Transverse colon (tissue), 4 donors: ENCODE data around the gene SNTA1. TPM values are rescaled to one million over a fixed set of nuclear protein-coding genes. Genes with fewer than 3 reads are reported as not detected.
"Not testable (repeated sequence)": the region's sequence is repeated elsewhere in the genome, so short reads cannot be mapped to it uniquely, and the experiment has no call there.

Experiments
- DNase-seq: peaks from one replicate; pipeline ENCODE4 v3.0.0-alpha.2; 2019
- H3K27ac ChIP-seq, 4 donors: fragments of 200-600 bp; sonication (generic); 2 replicates each; pipeline ENCODE4 v1.5.1; 2016 to 2018; ENCODE audit warnings: inconsistent platforms in 4 of 4
- H3K27me3 ChIP-seq: fragments of 200-600 bp; sonication (generic); 2 replicates; pipeline ENCODE4 v1.5.1; 2017; ENCODE audit warnings: inconsistent platforms
- H3K36me3 ChIP-seq, 4 donors: fragments of 200-600 bp; sonication (generic); 2 replicates each; pipeline ENCODE4 v1.5.1; 2017 to 2019; ENCODE audit warnings: inconsistent platforms in 4 of 4
- H3K4me1 ChIP-seq, 4 donors: fragments of 200-600 bp; sonication (generic); 2 replicates each; pipeline ENCODE4 v1.5.1; 2017 to 2020; ENCODE audit warnings: inconsistent platforms in 4 of 4
- H3K4me3 ChIP-seq, 4 donors: fragments of 200-600 bp; sonication (generic); 1 replicate in 1 of 4; 2 replicates in 3 of 4; pipeline versions ENCODE4 v1.5.1 to v1.6.1; 2017 to 2019; ENCODE audit warnings: inconsistent platforms in 4 of 4
- H3K9me3 ChIP-seq, 2 donors: fragments of 200-600 bp; sonication (generic); 2 replicates each; pipeline ENCODE4 v1.5.1; 2017 to 2019; ENCODE audit warnings: inconsistent platforms in 2 of 2
- EP300 ChIP-seq: sonication (generic); formaldehyde crosslinking; IDR thresholded peaks from one replicate; pipeline ENCODE4 v1.6.1; 2017; ENCODE audit warnings: antibody characterized with exemption, low read depth
- POLR2A ChIP-seq: fragments of 450-650 bp; IDR thresholded peaks from one replicate; pipeline ENCODE4 v1.6.1; 2016; ENCODE audit warnings: antibody characterized with exemption, mild to moderate bottlenecking, moderate library complexity
- POLR2AphosphoS5 ChIP-seq, 3 donors: sonication (generic); formaldehyde crosslinking; IDR thresholded peaks; one replicate each; pipeline ENCODE4 v1.6.1; 2016; ENCODE audit warnings: antibody characterized with exemption in 3 of 3
- WGBS, 2 donors: methylation state at CpG; one replicate each; pipeline ENCODE4 v1.1.5; 2018; ENCODE audit warnings: low coverage in 1 of 2; 5-methylcytosine and 5-hydroxymethylcytosine counted together
- in situ Hi-C, 4 donors: fragments of 200-750 bp; cut with MboI; loops; one replicate each; pipeline versions ENCODE4 v1.15.0 to v1.15.1; 2017; ENCODE audit warnings: low sequenced_read_pairs in 3 of 4, low pct_ligation_motif_present in 1 of 4, low pct_unique_long_range_greater_than_20kb in 1 of 4
- intact Hi-C: fragments of 100-400 bp; cut with DNase I; formaldehyde crosslinking; loops from one replicate; pipeline ENCODE4 v1.15.1; 2023; ENCODE audit warnings: low total_unique reads
- total RNA-seq, 4 donors: library from RNA; depleted of rRNA; stranded (reverse); fragments of >200 nt; gene quantifications; one replicate each; pipeline ENCODE4 v1.1.0, GENCODE V29; 2016
- TF ChIP-seq, protein P1 (sequence below), 5 experiments: fragments of 200-600 bp in 3 of 5; fragments of 450-650 bp in 2 of 5; sonication (generic) in 3 of 5; IDR thresholded peaks; 1 replicate in 2 of 5; 2 replicates in 3 of 5; pipeline ENCODE4 v1.5.1; 2016 to 2017; ENCODE audit warnings: antibody characterized with exemption in 5 of 5, inconsistent platforms in 3 of 5, mild to moderate bottlenecking in 2 of 5, moderate library complexity in 1 of 5

The SNTA1 gene
- total RNA-seq, 4 donors from 2014 or later: 10.3 to 21.7 (median 14.5) TPM

DNA sequence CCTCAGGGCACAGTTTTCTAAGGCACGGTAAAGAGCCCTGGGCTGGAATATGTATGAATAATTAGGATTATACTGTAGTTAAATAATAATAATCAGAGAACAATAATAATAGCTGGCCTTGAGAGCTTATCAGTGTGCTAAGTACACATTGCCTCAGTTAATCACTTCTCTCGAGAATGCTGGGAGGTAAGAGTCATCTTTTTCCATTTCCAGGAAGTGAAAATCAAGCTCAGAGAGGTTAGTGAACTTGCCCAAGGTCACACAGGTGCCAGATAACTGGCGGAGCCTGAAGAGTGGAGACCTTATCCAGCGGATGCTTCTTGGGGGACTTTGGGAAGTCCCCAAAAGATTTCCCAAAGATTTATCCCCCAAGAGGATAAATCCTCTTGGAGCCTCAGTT is 26.9 kb upstream of the SNTA1 start:
- Histone ChIP-seq H3K36me3 (no peaks in the 10 kb centered on the region), H3K27me3 (no peaks in the 10 kb centered on the region), H3K4me3 (no peak overlapping the region), H3K4me1 (peaks cover 0 to 21% (median 9%) of the 10 kb centered on the region in 4 donors), H3K27ac (no peak overlapping the region), H3K9me3 (no peaks in the 10 kb centered on the region)
- in situ Hi-C loops (no loop called here), intact Hi-C loops (no loop called here)
- no peak for DNase-seq
- 77% methylated on average over 4 of the region's 4 CpGs; no CpG with 5 or more reads in 1 of the 2 donors for WGBS, 2 donors
- TF ChIP-seq POLR2A: no peak
- TF ChIP-seq EP300: no peak
- TF ChIP-seq, protein P1, sequence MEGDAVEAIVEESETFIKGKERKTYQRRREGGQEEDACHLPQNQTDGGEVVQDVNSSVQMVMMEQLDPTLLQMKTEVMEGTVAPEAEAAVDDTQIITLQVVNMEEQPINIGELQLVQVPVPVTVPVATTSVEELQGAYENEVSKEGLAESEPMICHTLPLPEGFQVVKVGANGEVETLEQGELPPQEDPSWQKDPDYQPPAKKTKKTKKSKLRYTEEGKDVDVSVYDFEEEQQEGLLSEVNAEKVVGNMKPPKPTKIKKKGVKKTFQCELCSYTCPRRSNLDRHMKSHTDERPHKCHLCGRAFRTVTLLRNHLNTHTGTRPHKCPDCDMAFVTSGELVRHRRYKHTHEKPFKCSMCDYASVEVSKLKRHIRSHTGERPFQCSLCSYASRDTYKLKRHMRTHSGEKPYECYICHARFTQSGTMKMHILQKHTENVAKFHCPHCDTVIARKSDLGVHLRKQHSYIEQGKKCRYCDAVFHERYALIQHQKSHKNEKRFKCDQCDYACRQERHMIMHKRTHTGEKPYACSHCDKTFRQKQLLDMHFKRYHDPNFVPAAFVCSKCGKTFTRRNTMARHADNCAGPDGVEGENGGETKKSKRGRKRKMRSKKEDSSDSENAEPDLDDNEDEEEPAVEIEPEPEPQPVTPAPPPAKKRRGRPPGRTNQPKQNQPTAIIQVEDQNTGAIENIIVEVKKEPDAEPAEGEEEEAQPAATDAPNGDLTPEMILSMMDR (IDR thresholded peaks at IDR 0.05): no peak
- no peak for TF ChIP-seq POLR2AphosphoS5 (IDR thresholded peaks at IDR 0.05)

DNA sequence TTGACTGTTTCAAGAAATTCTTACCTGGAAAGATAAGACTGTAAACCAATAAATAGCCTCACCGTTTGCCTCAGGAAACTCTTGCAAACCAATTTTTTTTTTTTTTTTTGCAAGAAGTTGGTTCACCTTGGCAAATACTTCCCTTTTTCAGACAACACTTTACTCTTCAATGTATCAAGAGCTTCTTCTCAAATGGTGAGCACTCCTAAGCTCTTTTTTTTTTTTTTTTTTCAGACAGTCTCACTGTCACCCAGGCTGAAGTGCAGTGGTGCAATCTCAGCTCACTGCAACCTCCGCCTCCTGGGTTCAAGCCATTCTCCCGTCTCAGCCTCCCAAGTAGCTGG is 22.7 kb upstream of the SNTA1 start:
- no peaks in the 10 kb centered on the region for H3K27me3 ChIP-seq
- in situ Hi-C loops (loop anchor here in 1 of 4 donors (10.0 kb wide), 1 partner anchor 189 kb away; no protein-coding TSS in a partner anchor), intact Hi-C loops (no loop called here)
- TF ChIP-seq, protein P1 (IDR thresholded peaks at IDR 0.05): no peak
- no peak for TF ChIP-seq POLR2AphosphoS5 (IDR thresholded peaks at IDR 0.05)
- TF ChIP-seq POLR2A: no peak
- no peak for TF ChIP-seq EP300
- no peak overlapping the region for H3K27ac ChIP-seq
- H3K4me3 ChIP-seq: no peak overlapping the region
- 39 to 69% methylated on average over 1 to 3 of the region's 3 CpGs for WGBS, 2 donors
- no peak for DNase-seq
- H3K4me1 ChIP-seq: no peaks in the 10 kb centered on the region
- H3K36me3 ChIP-seq: no peaks in the 10 kb centered on the region
- H3K9me3 ChIP-seq: no peaks in the 10 kb centered on the region

DNA sequence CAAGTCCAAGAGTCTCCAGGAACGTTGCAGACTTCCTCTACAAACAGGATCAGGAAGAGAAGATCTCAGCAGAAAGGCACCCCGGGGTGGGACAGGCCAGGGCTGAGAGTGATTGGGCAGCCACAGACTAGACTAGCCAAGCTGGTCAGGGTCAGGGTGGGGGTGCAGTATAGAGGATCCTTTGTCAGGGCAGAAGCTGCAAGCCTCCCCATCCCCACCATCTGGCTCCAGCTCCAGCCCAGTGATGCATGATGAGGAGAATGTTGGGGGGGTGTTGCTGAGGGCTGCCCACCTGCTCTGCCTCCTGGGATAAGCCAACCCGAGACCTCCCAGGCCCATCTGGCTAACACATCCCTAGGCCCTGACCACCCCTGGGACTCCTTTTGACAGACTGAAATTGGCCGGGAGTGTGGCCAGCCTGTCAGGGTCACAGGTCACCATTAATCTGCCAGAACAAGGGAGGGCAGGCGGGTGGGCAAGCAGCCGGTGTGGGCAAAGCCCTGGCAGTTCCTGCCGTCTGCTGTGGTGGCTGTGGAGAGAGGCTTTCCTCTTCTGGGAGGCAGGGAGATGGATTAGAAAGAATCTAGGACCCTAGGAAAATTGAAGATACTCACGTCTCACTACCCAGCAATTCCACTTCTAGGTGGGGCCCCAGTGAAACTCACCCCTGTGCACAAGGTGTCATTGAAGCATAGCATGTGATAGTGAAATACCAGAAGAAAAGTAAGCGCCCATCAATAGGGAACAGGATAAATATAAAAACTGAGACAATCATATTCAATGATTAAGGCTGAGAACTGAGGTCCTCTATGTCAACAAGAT is 22.1 kb upstream of the SNTA1 start:
- H3K9me3 ChIP-seq: no peaks in the 10 kb centered on the region
- peaks cover 0 to 3% (median 0%) of the 10 kb centered on the region in 4 donors for H3K4me1 ChIP-seq
- H3K27me3 ChIP-seq: no peaks in the 10 kb centered on the region
- no peaks in the 10 kb centered on the region for H3K36me3 ChIP-seq
- intact Hi-C loops (no loop called here), in situ Hi-C loops (loop anchor here in 1 of 4 donors (10.0 kb wide), 1 partner anchor 189 kb away; no protein-coding TSS in a partner anchor)
- H3K4me3 ChIP-seq: no peak overlapping the region
- TF ChIP-seq POLR2AphosphoS5 (IDR thresholded peaks at IDR 0.05) (no peak), EP300 (no peak), POLR2A (no peak)
- TF ChIP-seq, protein P1 (IDR thresholded peaks at IDR 0.05): no peak
- 64 to 74% methylated on average over 2 to 9 of the region's 9 CpGs for WGBS, 2 donors
- H3K27ac ChIP-seq: no peak overlapping the region
- no peak for DNase-seq

DNA sequence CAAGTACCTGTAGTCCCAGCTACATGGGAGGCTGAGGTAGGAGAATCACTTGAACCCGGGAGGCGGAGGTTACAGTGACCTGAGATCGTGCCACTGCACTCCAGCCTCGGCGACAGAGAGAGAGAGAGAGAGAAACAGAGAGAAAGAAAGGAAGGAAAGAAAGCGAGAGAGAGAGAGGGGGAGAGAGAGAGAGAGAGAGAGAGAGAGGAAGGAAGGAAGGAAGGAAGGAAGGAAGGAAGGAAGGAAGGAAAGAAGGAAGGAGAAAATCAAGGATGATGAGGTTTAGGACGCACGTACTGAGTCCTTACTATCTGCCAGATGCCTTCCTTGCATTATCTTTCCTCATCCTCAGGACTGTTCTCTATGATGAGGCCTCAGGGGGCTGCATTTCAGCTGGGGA is 21.2 kb upstream of the SNTA1 start:
- in situ Hi-C loops: loop anchor here in 1 of 4 donors (10.0 kb wide), 1 partner anchor 190 kb away; no protein-coding TSS in a partner anchor
- H3K9me3 ChIP-seq, DNase-seq, H3K4me1 ChIP-seq, H3K27me3 ChIP-seq, intact Hi-C loops, H3K27ac ChIP-seq, H3K36me3 ChIP-seq, H3K4me3 ChIP-seq: not testable (repeated sequence)
- 90 to 94% methylated on average over 6 to 8 of the region's 8 CpGs for WGBS, 2 donors
